HL-60 (cell line): Measurements from ENCODE around the gene ZBTB43.

Source experiments
- GABPA ChIP-seq: IDR thresholded peaks from 2 replicates; pipeline ENCODE4 v1.6.1; 2012; ENCODE audit warnings: low read depth
- POLR2AphosphoS5 ChIP-seq: IDR thresholded peaks from 2 replicates; pipeline ENCODE4 v1.6.1; 2012; ENCODE audit warnings: low read depth
- SPI1 ChIP-seq: IDR thresholded peaks from 2 replicates; pipeline ENCODE4 v1.6.1; 2012; ENCODE audit warnings: low read depth, mild to moderate bottlenecking, borderline replicate concordance
- TF ChIP-seq, protein P1 (sequence below): IDR thresholded peaks from one replicate; pipeline ENCODE4 v1.5.1; 2011; ENCODE audit warnings: low read length, control low read depth, inconsistent platforms; ENCODE audit not compliant: insufficient read depth
- TF ChIP-seq, protein P2 (sequence below): IDR thresholded peaks from 2 replicates; pipeline ENCODE4 v1.6.1; 2012; ENCODE audit warnings: low read depth; ENCODE audit not compliant: insufficient replicate concordance

DNA sequence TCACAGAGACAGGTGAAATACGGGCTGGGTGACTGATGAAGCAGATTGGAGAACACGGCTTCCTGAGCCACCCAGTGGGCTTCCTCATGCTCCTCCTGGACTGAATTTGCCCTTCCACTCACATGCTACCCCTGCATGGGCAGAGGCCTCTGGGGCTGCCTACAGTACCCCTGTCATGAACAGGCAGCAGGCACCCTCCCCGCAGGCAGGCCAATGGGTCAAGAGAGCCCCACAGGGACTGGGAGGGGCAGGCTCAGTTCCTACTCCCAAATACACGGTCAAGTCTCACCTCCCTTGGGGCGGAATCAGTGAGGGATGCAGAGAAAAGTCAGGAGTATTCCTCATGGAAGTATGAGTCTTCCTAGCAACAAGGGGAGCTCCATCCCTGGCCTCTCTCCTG lies 48.6 kb upstream of the ZBTB43 start:
- TF ChIP-seq, protein P1, sequence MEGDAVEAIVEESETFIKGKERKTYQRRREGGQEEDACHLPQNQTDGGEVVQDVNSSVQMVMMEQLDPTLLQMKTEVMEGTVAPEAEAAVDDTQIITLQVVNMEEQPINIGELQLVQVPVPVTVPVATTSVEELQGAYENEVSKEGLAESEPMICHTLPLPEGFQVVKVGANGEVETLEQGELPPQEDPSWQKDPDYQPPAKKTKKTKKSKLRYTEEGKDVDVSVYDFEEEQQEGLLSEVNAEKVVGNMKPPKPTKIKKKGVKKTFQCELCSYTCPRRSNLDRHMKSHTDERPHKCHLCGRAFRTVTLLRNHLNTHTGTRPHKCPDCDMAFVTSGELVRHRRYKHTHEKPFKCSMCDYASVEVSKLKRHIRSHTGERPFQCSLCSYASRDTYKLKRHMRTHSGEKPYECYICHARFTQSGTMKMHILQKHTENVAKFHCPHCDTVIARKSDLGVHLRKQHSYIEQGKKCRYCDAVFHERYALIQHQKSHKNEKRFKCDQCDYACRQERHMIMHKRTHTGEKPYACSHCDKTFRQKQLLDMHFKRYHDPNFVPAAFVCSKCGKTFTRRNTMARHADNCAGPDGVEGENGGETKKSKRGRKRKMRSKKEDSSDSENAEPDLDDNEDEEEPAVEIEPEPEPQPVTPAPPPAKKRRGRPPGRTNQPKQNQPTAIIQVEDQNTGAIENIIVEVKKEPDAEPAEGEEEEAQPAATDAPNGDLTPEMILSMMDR: no peak
- TF ChIP-seq POLR2AphosphoS5: no peak
- no peak for TF ChIP-seq GABPA
- no peak for TF ChIP-seq SPI1
- TF ChIP-seq, protein P2, sequence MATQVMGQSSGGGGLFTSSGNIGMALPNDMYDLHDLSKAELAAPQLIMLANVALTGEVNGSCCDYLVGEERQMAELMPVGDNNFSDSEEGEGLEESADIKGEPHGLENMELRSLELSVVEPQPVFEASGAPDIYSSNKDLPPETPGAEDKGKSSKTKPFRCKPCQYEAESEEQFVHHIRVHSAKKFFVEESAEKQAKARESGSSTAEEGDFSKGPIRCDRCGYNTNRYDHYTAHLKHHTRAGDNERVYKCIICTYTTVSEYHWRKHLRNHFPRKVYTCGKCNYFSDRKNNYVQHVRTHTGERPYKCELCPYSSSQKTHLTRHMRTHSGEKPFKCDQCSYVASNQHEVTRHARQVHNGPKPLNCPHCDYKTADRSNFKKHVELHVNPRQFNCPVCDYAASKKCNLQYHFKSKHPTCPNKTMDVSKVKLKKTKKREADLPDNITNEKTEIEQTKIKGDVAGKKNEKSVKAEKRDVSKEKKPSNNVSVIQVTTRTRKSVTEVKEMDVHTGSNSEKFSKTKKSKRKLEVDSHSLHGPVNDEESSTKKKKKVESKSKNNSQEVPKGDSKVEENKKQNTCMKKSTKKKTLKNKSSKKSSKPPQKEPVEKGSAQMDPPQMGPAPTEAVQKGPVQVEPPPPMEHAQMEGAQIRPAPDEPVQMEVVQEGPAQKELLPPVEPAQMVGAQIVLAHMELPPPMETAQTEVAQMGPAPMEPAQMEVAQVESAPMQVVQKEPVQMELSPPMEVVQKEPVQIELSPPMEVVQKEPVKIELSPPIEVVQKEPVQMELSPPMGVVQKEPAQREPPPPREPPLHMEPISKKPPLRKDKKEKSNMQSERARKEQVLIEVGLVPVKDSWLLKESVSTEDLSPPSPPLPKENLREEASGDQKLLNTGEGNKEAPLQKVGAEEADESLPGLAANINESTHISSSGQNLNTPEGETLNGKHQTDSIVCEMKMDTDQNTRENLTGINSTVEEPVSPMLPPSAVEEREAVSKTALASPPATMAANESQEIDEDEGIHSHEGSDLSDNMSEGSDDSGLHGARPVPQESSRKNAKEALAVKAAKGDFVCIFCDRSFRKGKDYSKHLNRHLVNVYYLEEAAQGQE: no peak
